ENCODE measurements around the gene TDRD9. TPM values are rescaled to one million over a fixed set of nuclear protein-coding genes. Genes with fewer than 3 reads are reported as not detected.

TDRD9 gene
- total and polyA plus RNA-seq, 8 donors: 0.67 to 28.6 (median 2.5) TPM

GRCh38 chr14:103897075-103897947 is 30.9 kb upstream of the TDRD9 start:
- H3K9me3 ChIP-seq: no peaks in the 10 kb centered on the region
- intact Hi-C loops (cut with DNase I): loop anchor here in 1 of 3 donors (10.0 kb wide), 1 partner anchor 53 kb away; the partner anchor contains the start of gene PPP1R13B
- peak; percentile 79 to 87 (median 84) for ATAC-seq
- no peak for TF ChIP-seq CTCF (IDR thresholded peaks at IDR 0.05)
- no peak for FAIRE-seq
- H3K36me3 ChIP-seq: no peaks in the 10 kb centered on the region
- peak overlapping the region; percentile 45 to 65 (median 56) for H3K27ac ChIP-seq
- H3K4me1 ChIP-seq: peaks cover 16 to 30% (median 29%) of the 10 kb centered on the region in 3 donors
- peak; percentile 83 to 91 (median 90) for DNase-seq
- WGBS, 2 donors: 51 to 57% methylated on average over 27 of the region's 27 CpGs
- H3K4me3 ChIP-seq: no peak overlapping the region
- H3K27me3 ChIP-seq: no peaks in the 10 kb centered on the region

- no peak for TF ChIP-seq CTCF (IDR thresholded peaks at IDR 0.05)
- Histone ChIP-seq H3K4me3 (no peak overlapping the region), H3K36me3 (no peaks in the 10 kb centered on the region), H3K9me3 (no peaks in the 10 kb centered on the region), H3K27ac (peak overlapping the region in 3 of 4 donors; percentile 45 to 56 (median 56)), H3K27me3 (no peaks in the 10 kb centered on the region), H3K4me1 (peaks cover 13 to 30% (median 24%) of the 10 kb centered on the region in 3 donors)
- no peak for DNase-seq
- 94 to 100% methylated on average over 4 of the region's 4 CpGs for WGBS, 2 donors
- no peak for FAIRE-seq
- intact Hi-C loops (cut with DNase I): loop anchor here in 1 of 3 donors (10.0 kb wide), 1 partner anchor 53 kb away; the partner anchor contains the start of gene PPP1R13B
- ATAC-seq: no peak
Measured at GRCh38 chr14:103898204-103898603, 30.1 kb upstream of the TDRD9 start.

GRCh38 chr14:103898711-103899110 is 29.5 kb upstream of the TDRD9 start:
- TF ChIP-seq CTCF (IDR thresholded peaks at IDR 0.05): no peak
- WGBS, 2 donors: 87 to 93% methylated on average over 8 to 9 of the region's 9 CpGs
- H3K4me3 ChIP-seq: no peak overlapping the region
- no peaks in the 10 kb centered on the region for H3K9me3 ChIP-seq
- FAIRE-seq (no peak), DNase-seq (no peak), ATAC-seq (no peak)
- no peaks in the 10 kb centered on the region for H3K27me3 ChIP-seq
- intact Hi-C loops (cut with DNase I): loop anchor here in 1 of 3 donors (10.0 kb wide), 1 partner anchor 54 kb away; the partner anchor contains the start of gene PPP1R13B
- H3K4me1 ChIP-seq: peaks cover 13 to 30% (median 24%) of the 10 kb centered on the region in 3 donors
- no peak overlapping the region for H3K27ac ChIP-seq
- no peaks in the 10 kb centered on the region for H3K36me3 ChIP-seq

- Histone ChIP-seq H3K4me1 (peaks cover 13 to 27% (median 24%) of the 10 kb centered on the region in 3 donors), H3K27ac (no peak overlapping the region), H3K36me3 (no peaks in the 10 kb centered on the region), H3K9me3 (no peaks in the 10 kb centered on the region), H3K4me3 (no peak overlapping the region), H3K27me3 (no peaks in the 10 kb centered on the region)
- ATAC-seq (no peak), DNase-seq (peak in 1 of 6 donors; percentile 20), FAIRE-seq (no peak)
- no peak for TF ChIP-seq CTCF (IDR thresholded peaks at IDR 0.05)
- 81 to 82% methylated on average over 13 of the region's 13 CpGs for WGBS, 2 donors
- intact Hi-C loops (cut with DNase I): loop anchor here in 1 of 3 donors (10.0 kb wide), 1 partner anchor 55 kb away; the partner anchor contains the start of gene PPP1R13B
Measured at GRCh38 chr14:103899316-103899715, 28.9 kb upstream of the TDRD9 start.
